ENCODE measurements around the gene CYP1A2.

DNA sequence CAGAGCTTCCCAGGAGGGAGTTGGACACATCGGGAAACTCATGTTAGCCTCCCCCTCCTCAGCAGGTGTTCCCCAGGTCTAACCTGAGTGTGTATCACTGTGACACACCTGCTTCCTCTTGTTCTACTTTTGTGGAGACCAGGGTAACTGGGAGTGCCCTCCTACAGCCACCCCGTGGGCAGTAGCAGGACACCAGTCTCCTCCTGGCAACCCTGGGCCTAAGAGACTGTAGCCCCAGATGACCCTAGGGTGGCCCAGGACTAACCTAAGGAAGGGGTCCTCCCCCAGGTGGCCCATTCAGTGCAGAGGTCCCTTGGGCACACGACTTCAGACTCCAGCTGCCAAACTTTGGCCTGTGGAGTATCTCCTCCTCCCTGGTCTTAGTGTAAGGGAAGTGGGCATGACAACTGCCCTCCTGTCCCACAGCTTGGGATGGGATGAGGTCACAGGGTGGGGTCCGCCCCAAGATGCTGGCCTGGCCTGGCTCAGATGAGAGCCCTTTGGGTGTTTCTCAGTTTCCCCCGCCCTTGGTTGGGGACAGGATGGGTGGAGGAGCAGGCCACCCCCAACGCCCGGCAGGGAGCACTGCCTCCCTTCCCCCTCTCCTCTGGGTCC is 38.0 kb downstream of the CYP1A2 start:
- TF ChIP-seq CTCF (IDR thresholded peaks at IDR 0.05), result no peak
- TF ChIP-seq POLR2A (IDR thresholded peaks at IDR 0.05), result no peak
